ENCODE results near the gene ZNF576. TPM values are rescaled to one million over a fixed set of nuclear protein-coding genes. Genes with fewer than 3 reads are reported as not detected.

ZNF576 gene
- total and polyA plus RNA-seq, 9 of the 15 experiments (the other 6 are each of a cell fraction or from before 2014, with no cell fraction given), result 6.8 to 18.2 (median 12.2) TPM

DNA sequence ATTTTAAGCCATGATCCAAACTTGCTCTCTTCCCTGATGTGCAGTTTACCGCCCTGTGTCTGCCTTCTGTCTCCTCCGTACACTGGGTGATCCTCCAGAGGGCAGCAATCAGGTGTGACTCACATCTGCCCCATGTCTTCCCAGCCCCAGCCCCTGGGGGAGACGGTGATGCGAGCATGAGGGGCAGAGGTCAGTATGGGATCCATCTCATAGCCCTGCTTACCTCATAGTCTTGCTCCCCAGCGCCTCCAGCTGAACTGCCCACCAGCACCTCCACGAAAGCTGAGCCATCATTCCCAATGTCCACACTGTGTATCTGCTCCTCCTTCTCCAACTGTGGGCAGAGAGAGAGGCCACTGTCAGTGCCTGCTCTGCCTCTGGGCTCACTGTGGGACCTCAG, 35.7 kb upstream of the ZNF576 start (continued):
- TF ChIP-seq JUN (IDR thresholded peaks at IDR 0.05; ENCODE audit: borderline replicate concordance, low read depth, low read length), result no peak
- TF ChIP-seq JUN (CRISPR knock-in tag; IDR thresholded peaks at IDR 0.05; ENCODE audit: borderline replicate concordance), result no peak
- no peak for TF ChIP-seq SMAD1 (IDR thresholded peaks at IDR 0.05; ENCODE audit: low read depth, low read length, partially characterized antibody)
- TF ChIP-seq ZNF444 (CRISPR knock-in tag; IDR thresholded peaks at IDR 0.05), result no peak
- no peak for TF ChIP-seq NBN (IDR thresholded peaks at IDR 0.05; ENCODE audit: low read depth)
- 0 out of 2 replicates have a peak, but pooled peaks have one; percentile 27 for TF ChIP-seq CREM (IDR thresholded peaks at IDR 0.05; ENCODE audit: low read depth)
- TF ChIP-seq, protein P1, sequence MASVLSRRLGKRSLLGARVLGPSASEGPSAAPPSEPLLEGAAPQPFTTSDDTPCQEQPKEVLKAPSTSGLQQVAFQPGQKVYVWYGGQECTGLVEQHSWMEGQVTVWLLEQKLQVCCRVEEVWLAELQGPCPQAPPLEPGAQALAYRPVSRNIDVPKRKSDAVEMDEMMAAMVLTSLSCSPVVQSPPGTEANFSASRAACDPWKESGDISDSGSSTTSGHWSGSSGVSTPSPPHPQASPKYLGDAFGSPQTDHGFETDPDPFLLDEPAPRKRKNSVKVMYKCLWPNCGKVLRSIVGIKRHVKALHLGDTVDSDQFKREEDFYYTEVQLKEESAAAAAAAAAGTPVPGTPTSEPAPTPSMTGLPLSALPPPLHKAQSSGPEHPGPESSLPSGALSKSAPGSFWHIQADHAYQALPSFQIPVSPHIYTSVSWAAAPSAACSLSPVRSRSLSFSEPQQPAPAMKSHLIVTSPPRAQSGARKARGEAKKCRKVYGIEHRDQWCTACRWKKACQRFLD (CRISPR knock-in tag; IDR thresholded peaks at IDR 0.05), result no peak

DNA sequence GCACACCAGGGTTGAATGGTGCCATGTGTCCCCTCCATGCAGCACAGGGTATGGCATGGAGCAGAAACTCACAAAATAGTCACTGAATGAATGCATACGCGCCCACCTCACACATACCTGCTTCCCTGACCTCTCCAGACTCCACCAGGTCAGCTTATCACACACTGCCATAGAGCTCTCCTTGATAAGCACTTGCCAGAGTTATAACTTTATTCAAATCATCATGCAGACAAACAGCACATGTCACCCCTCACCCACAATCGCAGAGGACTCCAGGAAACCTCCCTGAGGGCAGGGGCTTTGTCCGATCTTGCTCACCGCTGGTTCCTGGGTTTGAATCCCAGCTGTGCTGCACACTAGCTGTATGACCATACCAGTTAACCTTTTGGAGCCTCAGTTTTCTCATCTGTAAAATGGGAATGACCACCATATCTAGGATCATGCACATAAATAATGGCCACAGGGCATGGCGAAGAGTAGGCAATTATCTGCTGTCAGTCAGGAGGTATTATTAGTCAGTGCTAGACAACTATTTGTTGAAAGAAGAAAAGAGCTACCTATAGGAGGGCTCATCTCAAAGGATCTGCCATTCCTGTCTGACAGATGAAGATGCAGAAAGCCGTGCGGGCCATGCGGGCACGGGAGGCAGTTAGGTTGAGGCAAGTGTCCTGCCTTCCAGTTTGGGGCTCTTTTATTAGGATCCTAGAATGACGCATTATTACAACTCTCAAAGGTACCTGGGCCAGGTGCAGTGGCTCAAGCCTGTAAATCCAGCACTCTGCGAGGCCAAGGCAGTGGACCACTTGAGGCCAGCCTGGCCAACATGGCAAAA, 35.0 kb upstream of the ZNF576 start:
- in situ Hi-C loops (cut with MboI), result no loop called here
- no peaks in the 10 kb centered on the region; the same call in 1 of the 2 replicates for H4K20me1 ChIP-seq (replicated peaks; ENCODE audit: control insufficient read depth, insufficient read depth, low read length)
- peak; percentile 21; the same call in 1 of the 3 replicates for ATAC-seq
- H3K36me3 ChIP-seq (ENCODE audit: control insufficient read depth, insufficient read depth, low read length), result peaks cover 45% of the 10 kb centered on the region; the same call in 2 of the 3 replicates
- H3K27ac ChIP-seq (ENCODE audit: extremely low read depth, low read depth, low read length), result peak overlapping the region; percentile 18; the same call in 1 of the 3 replicates
- no peak for DNase-seq (ENCODE audit: extremely low read depth in 1 of 4, low spot score in 3 of 4)
- H3K27me3 ChIP-seq (ENCODE audit: control insufficient read depth in 2 of 2, insufficient read depth in 2 of 2, low read length in 2 of 2), result no peaks in the 10 kb centered on the region
- no peak overlapping the region for H3K9ac ChIP-seq (ENCODE audit: insufficient read depth in 1 of 2, low read depth in 2 of 2, low read length in 2 of 2)
- no peak overlapping the region for H3K4me3 ChIP-seq
- H3K4me2 ChIP-seq (ENCODE audit: insufficient read depth, low read length), result no peak overlapping the region
- H3K79me2 ChIP-seq (ENCODE audit: control insufficient read depth, insufficient read depth, low read length), result no peaks in the 10 kb centered on the region
- no peak for FAIRE-seq
- H3K9me3 ChIP-seq (replicated peaks; ENCODE audit: control insufficient read depth, insufficient read depth, low read depth, low read length), result no peaks in the 10 kb centered on the region
- ChIA-PET CTCF (ENCODE audit: low intra/inter-chr PET ratio) (no interaction called here), POLR2A (interaction anchor here (3.6 kb wide), 1 partner anchor 10 kb away, joined by 19 read pairs; no protein-coding TSS in a partner anchor)
- intact Hi-C loops (cut with micrococcal nuclease), result no loop called here
- peaks cover 3 to 4% of the 10 kb centered on the region in 2 experiments; a peak in 4 of 5 replicates for H3K4me1 ChIP-seq (replicated peaks in 1 of 2; ENCODE audit: control insufficient read depth in 2 of 2, insufficient read depth in 2 of 2, low read length in 2 of 2)
- 81% methylated on average over 12 of the region's 12 CpGs for WGBS (ENCODE audit: insufficient coverage, low coverage, missing lambda C conversion rate)
- H3K9me1 ChIP-seq (ENCODE audit: control insufficient read depth, insufficient read depth, low read length), result no peaks in the 10 kb centered on the region
- H2AFZ ChIP-seq (ENCODE audit: low read depth, low read length), result no peak overlapping the region
- no TSS peak for BruUV-seq (replicated peaks)
- peak; percentile 13; the same call in 1 of the 2 replicates for TF ChIP-seq CBFA2T2 (conservative IDR thresholded peaks at IDR 0.05)
- no peak for TF ChIP-seq POLR2G (IDR thresholded peaks at IDR 0.05; ENCODE audit: low read depth, low read length)
- TF ChIP-seq BCOR (IDR thresholded peaks at IDR 0.05), result peak; percentile 94
- TF ChIP-seq SMARCE1 (IDR thresholded peaks at IDR 0.05), result no peak
- TF ChIP-seq, protein P2, sequence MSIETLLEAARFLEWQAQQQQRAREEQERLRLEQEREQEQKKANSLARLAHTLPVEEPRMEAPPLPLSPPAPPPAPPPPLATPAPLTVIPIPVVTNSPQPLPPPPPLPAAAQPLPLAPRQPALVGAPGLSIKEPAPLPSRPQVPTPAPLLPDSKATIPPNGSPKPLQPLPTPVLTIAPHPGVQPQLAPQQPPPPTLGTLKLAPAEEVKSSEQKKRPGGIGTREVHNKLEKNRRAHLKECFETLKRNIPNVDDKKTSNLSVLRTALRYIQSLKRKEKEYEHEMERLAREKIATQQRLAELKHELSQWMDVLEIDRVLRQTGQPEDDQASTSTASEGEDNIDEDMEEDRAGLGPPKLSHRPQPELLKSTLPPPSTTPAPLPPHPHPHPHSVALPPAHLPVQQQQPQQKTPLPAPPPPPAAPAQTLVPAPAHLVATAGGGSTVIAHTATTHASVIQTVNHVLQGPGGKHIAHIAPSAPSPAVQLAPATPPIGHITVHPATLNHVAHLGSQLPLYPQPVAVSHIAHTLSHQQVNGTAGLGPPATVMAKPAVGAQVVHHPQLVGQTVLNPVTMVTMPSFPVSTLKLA (conservative IDR thresholded peaks at IDR 0.05), result no peak
